Measurements from ENCODE around the gene DNM1L.

DNM1L gene

GRCh38 chr12:32679091-32679919 lies at the start of gene DNM1L:
DNM1L (plus strand) TSS chr12:32679301; CDS start chr12:32679364, 63 bp downstream.
- peak; percentile 89 to 90 for DNase-seq (ENCODE audit: low read depth in 2 of 2)

GRCh38 chr12:32641287-32641901 lies 37.7 kb upstream of the DNM1L start:
- no peak for DNase-seq (ENCODE audit: low read depth in 2 of 2)

GRCh38 chr12:32644431-32644830 lies 34.7 kb upstream of the DNM1L start:
- no peak for DNase-seq (ENCODE audit: low read depth in 2 of 2)

- DNase-seq (ENCODE audit: low read depth in 2 of 2), result no peak
These were observed 31.8 kb upstream of the DNM1L start for GRCh38 chr12:32647275-32647674.

GRCh38 chr12:32650508-32650907 lies 28.6 kb upstream of the DNM1L start:
- no peak for DNase-seq (ENCODE audit: low read depth in 2 of 2)

GRCh38 chr12:32651151-32651955 lies 27.7 kb upstream of the DNM1L start:
- no peak for DNase-seq (ENCODE audit: low read depth in 2 of 2)

GRCh38 chr12:32651956-32652210 lies 27.2 kb upstream of the DNM1L start:
- no peak for DNase-seq (ENCODE audit: low read depth in 2 of 2)

- DNase-seq (ENCODE audit: low read depth in 2 of 2), result no peak
These were observed 19.1 kb upstream of the DNM1L start for GRCh38 chr12:32659908-32660440.

- no peak for DNase-seq (ENCODE audit: low read depth in 2 of 2)
These were observed 17.4 kb upstream of the DNM1L start for GRCh38 chr12:32661706-32662105.

- no peak for DNase-seq (ENCODE audit: low read depth in 2 of 2)
These were observed 16.4 kb upstream of the DNM1L start for GRCh38 chr12:32662665-32663064.

GRCh38 chr12:32666018-32666417 lies 13.1 kb upstream of the DNM1L start:
- no peak for DNase-seq (ENCODE audit: low read depth in 2 of 2)

- no peak for DNase-seq (ENCODE audit: low read depth in 2 of 2)
These were observed 9.5 kb upstream of the DNM1L start for GRCh38 chr12:32669584-32669983.

GRCh38 chr12:32671930-32672780 lies 6.9 kb upstream of the DNM1L start:
- peak; percentile 73 to 76 for DNase-seq (ENCODE audit: low read depth in 2 of 2)

GRCh38 chr12:32679920-32680237 lies 778 bp downstream of the DNM1L start:
- no peak for DNase-seq (ENCODE audit: low read depth in 2 of 2)

- no peak for DNase-seq (ENCODE audit: low read depth in 2 of 2)
These were observed 1.7 kb downstream of the DNM1L start for GRCh38 chr12:32680787-32681186.

GRCh38 chr12:32681272-32681671 lies 2.2 kb downstream of the DNM1L start:
- DNase-seq (ENCODE audit: low read depth in 2 of 2), result no peak

GRCh38 chr12:32686340-32686739 lies 7.2 kb downstream of the DNM1L start:
- DNase-seq (ENCODE audit: low read depth in 2 of 2), result no peak

GRCh38 chr12:32688786-32689185 lies 9.7 kb downstream of the DNM1L start:
- DNase-seq (ENCODE audit: low read depth in 2 of 2), result no peak

- no peak for DNase-seq (ENCODE audit: low read depth in 2 of 2)
These were observed 11.8 kb downstream of the DNM1L start for GRCh38 chr12:32690927-32691326.

- DNase-seq (ENCODE audit: low read depth in 2 of 2), result no peak
These were observed 13.3 kb downstream of the DNM1L start for GRCh38 chr12:32692358-32692757.

- DNase-seq (ENCODE audit: low read depth in 2 of 2), result no peak
These were observed 13.9 kb downstream of the DNM1L start for GRCh38 chr12:32693036-32693435.

GRCh38 chr12:32695787-32696186 lies 16.7 kb downstream of the DNM1L start:
- no peak for DNase-seq (ENCODE audit: low read depth in 2 of 2)

Data from fibroblast of skin of left biceps (primary cell).